GM20000 (cell line): ENCODE results near the gene IL10.

ENCODE experiments used
- DNase-seq: peaks from one replicate; pipeline ENCODE4 v3.0.0; 2012; ENCODE audit warnings: low spot score
- TF ChIP-seq, protein P1 (sequence below): IDR thresholded peaks from 2 replicates; pipeline ENCODE4 v1.5.1; 2012; ENCODE audit warnings: mild to moderate bottlenecking, control low read depth; ENCODE audit errors: extremely low read depth, missing control alignments

IL10 gene

DNA sequence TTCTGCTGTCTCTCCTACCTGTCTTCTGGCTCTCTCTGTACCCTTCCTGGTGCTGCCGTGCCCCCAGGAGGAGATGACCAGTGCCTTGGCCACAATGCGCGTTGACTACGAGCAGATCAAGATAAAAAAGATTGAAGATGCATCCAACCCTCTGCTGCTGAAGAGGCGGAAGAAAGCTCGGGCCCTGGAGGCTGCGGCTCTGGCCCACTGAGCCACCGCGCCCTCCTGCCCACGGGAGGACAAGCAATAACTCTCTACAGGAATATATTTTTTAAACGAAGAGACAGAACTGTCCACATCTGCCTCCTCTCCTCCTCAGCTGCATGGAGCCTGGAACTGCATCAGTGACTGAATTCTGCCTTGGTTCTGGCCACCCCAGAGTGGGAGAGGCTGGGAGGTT, 39.8 kb downstream of the IL10 start:
- no peak for DNase-seq
- TF ChIP-seq, protein P1, sequence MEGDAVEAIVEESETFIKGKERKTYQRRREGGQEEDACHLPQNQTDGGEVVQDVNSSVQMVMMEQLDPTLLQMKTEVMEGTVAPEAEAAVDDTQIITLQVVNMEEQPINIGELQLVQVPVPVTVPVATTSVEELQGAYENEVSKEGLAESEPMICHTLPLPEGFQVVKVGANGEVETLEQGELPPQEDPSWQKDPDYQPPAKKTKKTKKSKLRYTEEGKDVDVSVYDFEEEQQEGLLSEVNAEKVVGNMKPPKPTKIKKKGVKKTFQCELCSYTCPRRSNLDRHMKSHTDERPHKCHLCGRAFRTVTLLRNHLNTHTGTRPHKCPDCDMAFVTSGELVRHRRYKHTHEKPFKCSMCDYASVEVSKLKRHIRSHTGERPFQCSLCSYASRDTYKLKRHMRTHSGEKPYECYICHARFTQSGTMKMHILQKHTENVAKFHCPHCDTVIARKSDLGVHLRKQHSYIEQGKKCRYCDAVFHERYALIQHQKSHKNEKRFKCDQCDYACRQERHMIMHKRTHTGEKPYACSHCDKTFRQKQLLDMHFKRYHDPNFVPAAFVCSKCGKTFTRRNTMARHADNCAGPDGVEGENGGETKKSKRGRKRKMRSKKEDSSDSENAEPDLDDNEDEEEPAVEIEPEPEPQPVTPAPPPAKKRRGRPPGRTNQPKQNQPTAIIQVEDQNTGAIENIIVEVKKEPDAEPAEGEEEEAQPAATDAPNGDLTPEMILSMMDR = no peak

DNA sequence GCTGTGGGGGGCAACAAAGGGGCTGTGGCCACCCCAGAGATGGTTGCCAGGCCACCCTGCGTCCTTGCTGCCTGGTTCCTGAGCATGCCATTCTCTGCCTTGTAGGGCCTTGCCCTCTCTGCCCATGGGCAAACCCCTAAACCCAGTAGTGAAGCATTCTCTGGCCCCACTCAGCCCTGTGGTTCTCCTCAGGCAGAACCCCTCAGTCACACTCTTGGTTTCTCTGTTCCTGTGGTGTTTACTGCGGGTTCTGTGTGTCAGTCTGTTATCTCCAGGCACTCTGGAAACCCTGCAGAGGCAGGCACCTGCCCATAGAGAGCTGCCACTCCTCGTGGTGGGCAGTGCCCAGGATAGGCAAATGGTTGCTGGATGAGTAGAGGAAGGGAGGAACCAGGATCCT, 42.8 kb downstream of the IL10 start:
- no peak for DNase-seq
- TF ChIP-seq, protein P1 = no peak

DNA sequence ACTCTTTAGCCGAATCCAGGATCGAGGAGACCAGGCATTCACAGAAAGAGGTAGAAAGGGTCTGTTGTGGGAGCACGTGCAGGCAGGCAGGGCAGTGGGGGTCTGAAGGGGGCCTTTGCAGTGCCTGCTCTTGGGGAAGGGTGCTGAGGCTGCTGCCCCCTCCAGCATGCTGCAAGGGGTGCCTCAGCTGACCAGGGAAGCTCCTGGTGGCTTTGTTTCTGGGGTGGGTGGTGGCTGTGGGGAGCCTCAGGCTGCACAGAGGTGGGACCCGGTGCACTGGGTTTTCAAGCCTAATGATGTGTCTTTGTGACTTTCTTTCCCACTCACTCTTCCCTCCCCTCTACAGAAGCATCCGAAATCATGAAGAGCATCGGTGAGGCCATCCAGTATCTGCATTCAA, 43.2 kb downstream of the IL10 start:
- DNase-seq = no peak
- TF ChIP-seq, protein P1 = no peak

DNA sequence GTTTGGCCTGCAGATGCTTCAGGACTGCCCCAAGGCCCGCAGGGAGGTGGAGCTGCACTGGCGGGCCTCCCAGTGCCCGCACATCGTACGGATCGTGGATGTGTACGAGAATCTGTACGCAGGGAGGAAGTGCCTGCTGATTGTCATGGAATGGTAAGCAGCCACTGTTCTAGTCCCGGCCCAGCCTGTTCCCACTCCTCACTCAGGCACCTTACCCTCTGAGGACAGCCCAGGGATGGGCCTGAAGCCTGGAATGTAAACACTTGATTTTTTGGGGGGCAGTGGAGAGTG, 43.7 kb downstream of the IL10 start:
- TF ChIP-seq, protein P1 = no peak

DNA sequence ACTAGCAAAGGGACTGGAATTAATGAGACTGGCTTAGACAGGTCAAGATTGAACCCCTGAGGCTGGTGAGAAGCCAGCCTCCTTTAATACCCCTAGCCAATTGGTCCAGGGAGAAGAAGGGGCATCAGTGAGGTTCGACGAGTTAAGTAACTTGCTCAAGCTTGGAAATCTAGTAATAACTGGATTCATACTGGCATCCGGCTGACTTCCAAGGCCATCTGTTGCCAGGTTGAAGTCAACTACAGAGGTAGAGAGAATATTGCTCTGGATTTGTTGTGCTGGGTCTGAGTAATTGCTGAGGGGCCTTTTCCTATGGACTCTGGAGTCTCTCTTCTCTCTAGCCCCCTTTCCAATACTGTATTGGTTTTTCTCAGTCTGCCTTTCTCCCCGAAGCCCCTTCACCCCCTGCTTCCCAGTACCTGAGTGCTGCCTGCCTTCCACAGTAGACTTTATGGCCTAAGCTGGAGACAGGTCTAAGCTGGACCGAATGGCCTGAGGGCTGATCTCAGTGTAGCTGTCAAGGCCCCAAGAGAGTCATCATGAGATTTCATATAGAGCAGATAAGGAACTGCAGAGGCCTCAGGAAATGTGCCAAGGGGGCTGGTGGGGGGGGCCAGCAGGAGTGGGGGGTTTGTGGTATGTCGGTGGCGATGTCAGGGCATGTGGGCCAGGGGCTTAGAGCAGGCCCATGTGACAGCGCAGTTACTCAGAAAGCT, 44.2 kb downstream of the IL10 start:
- TF ChIP-seq, protein P1 = no peak
- DNase-seq = no peak

More for the DNA sequence above, 43.7 kb downstream of the IL10 start:
- no peak for DNase-seq

DNA sequence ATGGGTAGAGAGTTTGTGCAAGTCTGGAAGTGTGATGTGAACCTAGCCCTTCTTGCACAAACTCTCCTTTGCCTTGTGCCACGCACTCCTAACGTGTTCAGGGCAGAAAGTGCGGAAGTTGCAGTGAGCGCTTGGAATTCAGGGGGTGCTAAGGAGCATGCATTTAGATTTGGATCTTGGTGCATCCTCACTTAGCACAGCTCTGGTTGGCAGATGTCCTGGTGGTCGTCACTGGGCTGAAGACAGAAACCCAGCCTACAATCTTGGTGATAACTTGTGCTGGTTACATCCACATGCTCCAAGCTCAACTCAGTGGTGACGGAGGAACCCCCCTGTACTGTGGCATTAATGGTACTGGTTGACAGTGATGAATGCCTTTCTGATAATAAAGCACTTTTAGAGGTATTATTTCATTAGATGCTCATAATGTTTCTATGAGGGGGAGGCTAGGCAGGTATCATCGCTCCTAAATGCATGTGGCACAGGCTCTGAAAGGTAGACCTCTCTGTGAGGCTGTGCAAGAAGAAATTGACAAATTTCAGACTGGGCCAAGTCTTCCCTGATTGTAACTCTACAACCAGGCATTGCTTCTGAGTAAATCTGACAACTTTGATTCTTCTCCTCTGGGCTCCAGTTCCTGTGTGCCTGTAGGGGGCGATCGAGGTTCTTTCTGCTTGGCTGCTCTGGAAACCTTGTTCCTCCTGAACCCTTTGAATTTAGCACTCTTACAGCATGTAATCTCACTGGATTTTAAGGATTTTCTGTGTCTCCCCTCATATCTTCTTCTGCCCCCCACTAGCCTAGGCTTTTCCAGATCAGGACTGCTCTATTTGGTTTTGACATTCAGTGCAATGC, 47.0 kb downstream of the IL10 start:
- DNase-seq = peak; percentile 65
- TF ChIP-seq, protein P1 = peak; percentile 58

DNA sequence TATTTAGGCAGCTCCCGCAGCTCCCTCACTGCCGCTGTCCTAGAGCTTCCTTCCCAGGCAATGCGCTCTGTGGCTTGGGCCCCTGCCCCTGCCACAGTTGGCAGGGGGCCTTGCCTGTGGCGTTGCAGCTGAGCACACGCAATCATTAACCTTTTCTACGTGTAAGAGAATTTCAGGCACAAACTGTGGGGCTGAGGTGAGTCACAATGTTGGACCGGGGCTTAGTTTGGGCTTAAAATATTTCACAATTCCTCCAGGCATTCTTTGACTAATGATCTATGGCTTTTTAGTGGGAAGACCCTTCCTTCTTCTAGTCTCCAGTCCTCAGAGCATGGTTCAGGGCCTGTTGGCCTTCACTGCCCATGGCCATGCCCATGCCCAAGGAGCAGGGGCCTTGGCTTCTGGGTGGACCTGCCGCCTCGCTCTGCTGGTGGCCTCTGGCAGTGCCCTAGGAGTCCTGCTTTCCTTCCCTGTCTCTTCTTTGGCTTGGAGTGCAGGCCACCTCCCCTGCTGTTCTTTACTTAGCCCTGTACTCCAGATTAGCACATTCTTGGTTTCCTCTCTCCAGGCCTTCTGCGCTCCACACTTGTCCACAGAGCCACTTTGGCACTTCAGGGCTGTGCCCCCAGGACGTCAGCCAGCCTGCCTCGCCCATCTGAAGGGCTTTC, 48.4 kb downstream of the IL10 start:
- TF ChIP-seq, protein P1 = no peak
- DNase-seq = no peak
